K562 (cell line): ENCODE results near the gene STRA8. TPM values are rescaled to one million over a fixed set of nuclear protein-coding genes. Genes with fewer than 3 reads are reported as not detected.

Experiments used
- CEBPG ChIP-seq, 3 experiments: fragments of 200-800 bp in 1 of 3; sonication (Bioruptor generic) in 1 of 3; sonication (generic) in 1 of 3; formaldehyde crosslinking in 1 of 3; IDR thresholded peaks in 2 of 3; conservative IDR thresholded peaks in 1 of 3; 2 replicates each; pipeline versions ENCODE4 v1.6.1 to v1.8.0; 2016 to 2022; ENCODE audit warnings: missing compliant biosample characterization in 2 of 3, missing genetic modification characterization in 2 of 3, mild to moderate bottlenecking in 1 of 3, missing genetic modification reagents in 1 of 3
- CXXC5 ChIP-seq: fragments of 250-450 bp; sonication (Bioruptor Pico); IDR thresholded peaks from 2 replicates; pipeline ENCODE4 v1.8.0; 2022; ENCODE audit warnings: inconsistent platforms, mild to moderate bottlenecking, moderate library complexity
- ETV6 ChIP-seq, 3 experiments: fragments of 150-350 bp in 1 of 3; sonication (generic) in 1 of 3; formaldehyde crosslinking in 1 of 3; IDR thresholded peaks; 2 replicates each; pipeline versions ENCODE4 v1.6.1 to v1.8.0; 2014 to 2022; ENCODE audit warnings: borderline replicate concordance in 2 of 3, low read depth in 2 of 3, antibody characterized with exemption in 1 of 3, low read length in 1 of 3, mild to moderate bottlenecking in 1 of 3, missing genetic modification reagents in 1 of 3
- FUS ChIP-seq: fragments of 200-400 bp; formaldehyde crosslinking; optimal IDR thresholded peaks from 2 replicates; pipeline ENCODE3; 2017; ENCODE audit warnings: low read depth, low read length
- JUN ChIP-seq, 2 experiments: sonication (generic) in 1 of 2; formaldehyde crosslinking in 1 of 2; IDR thresholded peaks; 2 replicates each; pipeline versions ENCODE4 v1.6.1 to v1.8.0; 2012 to 2022; ENCODE audit warnings: borderline replicate concordance in 2 of 2, mild to moderate bottlenecking in 2 of 2, improper control_type of control experiment in 1 of 2, low read depth in 1 of 2, low read length in 1 of 2, missing genetic modification reagents in 1 of 2
- JUND ChIP-seq, 2 experiments: IDR thresholded peaks; 2 replicates in 1 of 2; 3 replicates in 1 of 2; pipeline ENCODE4 v1.6.1; 2011; ENCODE audit warnings: borderline replicate concordance in 2 of 2, low read depth in 2 of 2, low read length in 2 of 2, improper control_type of control experiment in 1 of 2, missing biosample characterization in 1 of 2, missing genetic modification characterization in 1 of 2, missing genetic modification reagents in 1 of 2
- L3MBTL2 ChIP-seq: fragments of 450-650 bp; IDR thresholded peaks from 2 replicates; pipeline ENCODE4 v1.6.1; 2016; ENCODE audit warnings: mild to moderate bottlenecking, moderate library complexity
- MYC ChIP-seq, 2 experiments: fragments of 250-450 bp in 1 of 2; sonication (Bioruptor Pico) in 1 of 2; IDR thresholded peaks; 2 replicates each; pipeline versions ENCODE4 v1.5.1 to v1.6.1; 2012 to 2021; ENCODE audit warnings: low read depth in 2 of 2, borderline replicate concordance in 1 of 2, improper control_type of control experiment in 1 of 2, low read length in 1 of 2, mild to moderate bottlenecking in 1 of 2, moderate library complexity in 1 of 2
- RB1 ChIP-seq: fragments of 450-650 bp; IDR thresholded peaks from 2 replicates; pipeline ENCODE4 v1.6.1; 2017; ENCODE audit warnings: low read depth, mild to moderate bottlenecking
- REST ChIP-seq, 2 experiments: fragments of 450-650 bp; formaldehyde crosslinking in 1 of 2; IDR thresholded peaks; 2 replicates each; pipeline versions ENCODE4 v1.4.0 to v1.6.1; 2014 to 2020; ENCODE audit warnings: mild to moderate bottlenecking in 2 of 2, borderline replicate concordance in 1 of 2, low read depth in 1 of 2
- USF1 ChIP-seq: sonication (generic); formaldehyde crosslinking; IDR thresholded peaks from 2 replicates; pipeline ENCODE4 v1.9.0; 2022; ENCODE audit warnings: mild to moderate bottlenecking, missing genetic modification reagents
- ZKSCAN1 ChIP-seq: fragments of 150-350 bp; IDR thresholded peaks from 2 replicates; pipeline ENCODE4 v1.6.1; 2016; ENCODE audit warnings: low read depth, low read length
- ZNF12 ChIP-seq: sonication (generic); formaldehyde crosslinking; IDR thresholded peaks from 2 replicates; pipeline ENCODE4 v1.4.0; 2020; ENCODE audit warnings: mild to moderate bottlenecking, missing genetic modification reagents
- ZNF445 ChIP-seq: fragments of 250-450 bp; sonication (Bioruptor Pico); IDR thresholded peaks from 2 replicates; pipeline ENCODE4 v1.4.0; 2020; ENCODE audit warnings: low read depth, mild to moderate bottlenecking, moderate library complexity
- polyA plus RNA-seq, 8 experiments: library from polyadenylated mRNA; depleted of rRNA in 4 of 8; stranded (reverse) in 5 of 8; unstranded in 3 of 8; fragments of >200 nt; fragmentation: Nextera tagmentation in 2 of 8; fragmentation: Illumina TruSeq in 1 of 8; extraction: Ambion mirVana in 2 of 8; extraction: Trizol in 1 of 8; gene quantifications; 2 replicates each; pipeline versions ENCODE4 v1.2.1 to v1.2.3, GENCODE V29; 2011 to 2014; ENCODE audit warnings: inconsistent platforms in 1 of 8, missing spikeins in 1 of 8
- total RNA-seq, 7 experiments: library from RNA; depleted of rRNA in 6 of 7; stranded (reverse); fragments of >200 nt in 6 of 7; fragmentation: Illumina TruSeq in 2 of 7; extraction: Trizol in 2 of 7; gene quantifications; 2 replicates each; pipeline versions ENCODE4 v1.2.1 to v1.2.3, GENCODE V29; 2011 to 2021; ENCODE audit warnings: low replicate concordance in 1 of 7

The STRA8 gene
- total and polyA plus RNA-seq, 9 of the 15 experiments (the other 6 are each of a cell fraction or from before 2014, with no cell fraction given): not detected

- TF ChIP-seq REST (IDR thresholded peaks at IDR 0.05; ENCODE audit: borderline replicate concordance): peak; percentile 74; the same call in 1 of the 2 replicates
- no peak for TF ChIP-seq REST (CRISPR knock-in tag; IDR thresholded peaks at IDR 0.05; ENCODE audit: low read depth)
- peak; percentile 31; the same call in 1 of the 2 replicates for TF ChIP-seq JUND (IDR thresholded peaks at IDR 0.05; ENCODE audit: borderline replicate concordance, low read depth, low read length)
- TF ChIP-seq JUND (tag; IDR thresholded peaks at IDR 0.05; ENCODE audit: borderline replicate concordance, low read depth, low read length): no peak; the same call in 2 of the 3 replicates
- no peak for TF ChIP-seq FUS
- no peak for TF ChIP-seq ZNF12 (CRISPR knock-in tag)
- TF ChIP-seq ZNF445 (CRISPR knock-in tag): no peak
- TF ChIP-seq L3MBTL2: peak; percentile 35; the same call in 1 of the 2 replicates
- TF ChIP-seq RB1: 0 out of 2 replicates have a peak, but pooled peaks have one; percentile 16
- peak; percentile 40; the same call in 1 of the 2 replicates for TF ChIP-seq USF1 (CRISPR knock-in tag)
- TF ChIP-seq ETV6 (IDR thresholded peaks at IDR 0.05; ENCODE audit: borderline replicate concordance in 1 of 2, low read depth in 2 of 2, low read length in 1 of 2): no peak
- TF ChIP-seq ETV6 (CRISPR knock-in tag; IDR thresholded peaks at IDR 0.05; ENCODE audit: borderline replicate concordance): 0 out of 2 replicates have a peak, but pooled peaks have one; percentile 16
- TF ChIP-seq ZKSCAN1: no peak
- peak; percentile 49; the same call in 1 of the 2 replicates for TF ChIP-seq CEBPG (CRISPR knock-in tag; IDR thresholded peaks at IDR 0.05)
- no peak for TF ChIP-seq CEBPG (tag; conservative IDR thresholded peaks at IDR 0.05 in 1 of 2, IDR thresholded peaks at IDR 0.05 in 1 of 2)
- TF ChIP-seq MYC (IDR thresholded peaks at IDR 0.05; ENCODE audit: low read depth, low read length): 0 out of 2 replicates have a peak, but pooled peaks have one; percentile 34
- TF ChIP-seq MYC (CRISPR knock-in tag; IDR thresholded peaks at IDR 0.05; ENCODE audit: borderline replicate concordance, low read depth): no peak
- no peak for TF ChIP-seq JUN (IDR thresholded peaks at IDR 0.05; ENCODE audit: borderline replicate concordance, low read depth, low read length)
- 0 out of 2 replicates have a peak, but pooled peaks have one; percentile 42 for TF ChIP-seq JUN (CRISPR knock-in tag; IDR thresholded peaks at IDR 0.05; ENCODE audit: borderline replicate concordance)
- TF ChIP-seq CXXC5 (CRISPR knock-in tag): 0 out of 2 replicates have a peak, but pooled peaks have one; percentile 31
Observed at GRCh38 chr7:135274495-135275268, 41.0 kb downstream of the STRA8 start (continued).
